HG03196 (cell line): ENCODE measurements around the gene CCDC102A.
A peak's percentile ranks its signal among the peaks of the same experiment; 100 is the strongest.

Experiments used
- ATAC-seq: cut with Tn5 transposase; IDR thresholded peaks from one replicate; pipeline ENCODE4 v1.9.1; 2021; ENCODE audit not compliant: unreplicated experiment

Gene CCDC102A

DNA sequence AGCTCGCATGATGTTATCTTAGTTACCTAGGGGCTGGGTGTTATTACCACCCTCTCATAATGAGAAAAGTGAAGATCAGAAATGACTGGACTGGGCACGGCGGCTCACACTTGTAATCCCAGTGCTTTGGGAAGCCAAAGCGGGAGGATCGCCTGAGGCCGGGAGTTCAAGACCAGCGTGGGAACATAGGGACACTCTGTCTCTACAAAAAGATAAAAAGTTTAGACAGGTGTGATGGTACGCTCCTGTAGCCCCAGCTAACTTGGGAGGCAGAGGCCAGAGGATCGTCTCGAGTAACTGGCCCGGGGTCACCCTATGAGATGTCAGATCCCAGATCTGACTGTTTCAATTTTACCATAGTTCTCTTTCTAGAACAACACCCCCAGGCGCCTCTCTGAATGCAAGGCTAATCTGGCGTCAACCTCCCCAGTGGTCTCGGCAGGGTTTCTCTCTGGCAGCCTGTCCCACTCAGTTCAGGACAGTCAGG lies 1.9 kb upstream of the CCDC102A start:
- no peak for ATAC-seq

DNA sequence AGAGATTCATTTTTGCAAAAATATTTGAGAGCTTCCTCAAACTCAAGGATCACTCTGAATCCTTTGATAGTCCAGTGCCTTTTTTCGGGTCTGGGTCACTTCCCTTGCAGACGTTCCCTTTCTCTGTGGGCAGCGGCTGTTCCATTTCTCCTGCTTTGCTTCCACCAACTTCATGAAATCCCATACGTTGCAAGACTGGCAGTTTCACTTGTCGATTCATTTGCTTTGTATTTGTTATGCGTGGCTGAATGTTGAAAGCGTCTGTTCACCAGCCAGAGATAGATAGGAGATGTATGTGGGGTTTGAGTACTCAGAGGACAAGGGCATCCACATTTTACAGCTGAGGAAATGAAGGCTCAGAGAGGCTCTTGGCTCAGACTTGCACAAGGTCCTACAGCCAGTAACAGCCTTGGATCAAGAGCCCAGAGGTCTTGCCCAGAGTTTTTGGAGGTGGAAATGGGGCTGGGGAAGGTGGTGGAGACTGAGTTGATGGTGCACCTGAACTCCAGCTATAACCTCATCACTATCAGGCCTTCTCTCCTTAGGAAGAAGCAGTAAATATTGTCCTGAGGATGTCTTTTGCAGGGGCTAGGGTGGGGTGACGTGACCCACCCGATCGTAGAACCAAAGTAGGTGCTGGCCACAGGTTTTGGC lies 1.3 kb upstream of the CCDC102A start:
- no peak for ATAC-seq

DNA sequence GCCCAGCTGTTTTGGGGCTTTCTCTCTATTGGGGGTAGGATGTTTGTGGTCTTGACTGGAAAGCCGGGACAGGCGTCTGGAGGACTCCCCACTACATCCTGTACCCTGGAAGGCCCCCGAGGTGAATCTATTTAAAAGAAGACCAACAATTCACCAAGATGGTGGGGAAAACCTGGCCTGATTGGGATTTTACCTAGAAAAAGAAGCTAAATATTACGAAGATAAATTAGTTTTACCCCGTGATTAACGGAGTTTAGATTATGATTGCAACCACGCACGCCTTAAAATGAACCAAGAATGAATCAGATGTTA lies 779 bp upstream of the CCDC102A start:
- ATAC-seq = no peak

DNA sequence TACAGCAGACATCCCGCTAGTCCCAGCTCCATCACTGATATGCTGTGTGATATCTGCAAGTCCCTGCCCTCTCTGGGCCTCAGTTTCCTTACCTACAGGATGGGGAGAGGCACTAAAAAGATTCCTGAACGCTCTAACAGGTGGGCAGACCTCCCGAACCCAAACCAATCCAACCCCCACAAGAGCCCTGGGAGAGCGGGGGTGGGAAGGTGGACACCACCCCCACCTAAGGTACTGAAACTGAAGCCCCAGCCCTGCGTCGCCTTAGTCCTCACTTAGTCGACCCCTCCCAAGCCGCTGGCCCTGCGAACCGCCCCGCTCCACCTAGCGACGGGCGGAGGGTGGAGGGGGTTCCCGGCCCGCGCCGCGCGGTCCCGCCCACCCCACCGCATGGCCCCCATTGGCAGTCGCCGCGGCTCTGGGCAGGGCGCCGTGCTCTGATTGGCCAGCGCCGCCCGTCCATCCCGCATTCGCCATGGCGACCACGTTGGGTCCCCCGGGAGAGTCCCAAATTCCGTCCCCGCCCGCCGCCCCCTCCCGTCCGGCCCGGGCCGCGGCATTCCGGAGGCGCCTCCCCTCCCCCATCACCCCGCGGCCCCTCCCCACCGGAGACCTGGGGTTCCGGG lies 578 bp downstream of the CCDC102A start:
- ATAC-seq = peak; percentile 58

DNA sequence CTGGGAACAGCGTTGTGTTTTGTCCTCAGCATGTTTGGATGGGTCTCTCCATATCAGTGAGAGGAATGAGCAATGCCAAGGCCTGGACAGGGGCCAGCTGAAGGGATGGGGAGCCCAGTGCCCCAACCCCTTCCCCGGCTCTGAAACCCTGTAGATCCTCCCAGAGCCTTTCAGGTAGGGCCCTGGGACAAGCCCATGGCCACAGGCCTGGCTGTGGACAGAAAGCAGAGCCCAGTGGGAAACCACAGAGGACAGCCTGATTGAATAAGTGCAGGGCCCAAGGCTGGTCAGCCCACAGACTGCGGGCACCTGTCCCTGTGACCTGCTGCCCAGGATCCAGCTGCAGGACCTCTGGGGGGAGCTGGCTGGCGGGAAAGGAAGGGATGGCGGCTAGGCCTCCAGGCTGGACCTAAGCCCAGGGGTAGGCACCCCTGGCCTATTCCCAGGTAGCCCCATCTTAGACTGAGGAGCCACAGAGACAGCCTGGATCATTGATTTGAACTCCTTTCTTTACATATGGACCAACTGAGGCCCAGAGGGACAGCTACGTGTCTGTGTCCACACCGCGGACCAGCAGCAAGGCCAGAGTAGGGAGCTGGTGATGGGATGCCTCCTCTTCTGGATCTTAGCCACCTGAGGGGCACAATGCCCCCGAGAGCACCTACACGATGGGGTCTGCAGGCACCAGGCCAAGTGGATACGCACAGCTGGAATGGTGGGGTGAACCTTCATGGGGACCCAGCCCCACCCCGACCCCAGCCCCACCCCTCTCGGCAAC lies 1.3 kb downstream of the CCDC102A start:
- no peak for ATAC-seq

DNA sequence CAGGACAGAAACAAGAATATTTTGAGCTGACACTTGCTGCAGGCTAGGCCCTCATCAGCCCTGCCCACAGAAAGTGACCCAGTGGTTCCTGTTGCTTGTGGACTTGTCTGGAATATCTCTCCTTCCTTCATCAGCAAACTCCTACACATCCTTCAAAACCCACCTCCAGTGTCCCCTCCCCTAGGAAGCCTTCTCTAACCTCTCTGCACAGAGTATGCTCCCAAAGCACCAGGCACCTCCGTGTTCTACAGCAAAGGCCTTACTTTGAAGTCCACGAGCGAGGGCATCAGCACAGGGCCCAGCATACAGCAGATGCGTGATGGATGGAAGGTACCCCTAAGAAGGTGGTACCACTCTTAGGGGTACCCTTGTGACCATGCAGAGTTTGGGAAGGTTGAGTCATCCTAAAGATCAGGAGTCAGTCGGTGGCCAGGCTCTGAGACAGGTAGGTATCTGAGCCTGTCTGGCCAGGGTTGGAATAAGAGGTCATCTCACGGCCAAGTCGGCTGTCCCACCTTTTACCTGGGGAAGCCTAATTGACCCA lies 2.0 kb downstream of the CCDC102A start:
- no peak for ATAC-seq

DNA sequence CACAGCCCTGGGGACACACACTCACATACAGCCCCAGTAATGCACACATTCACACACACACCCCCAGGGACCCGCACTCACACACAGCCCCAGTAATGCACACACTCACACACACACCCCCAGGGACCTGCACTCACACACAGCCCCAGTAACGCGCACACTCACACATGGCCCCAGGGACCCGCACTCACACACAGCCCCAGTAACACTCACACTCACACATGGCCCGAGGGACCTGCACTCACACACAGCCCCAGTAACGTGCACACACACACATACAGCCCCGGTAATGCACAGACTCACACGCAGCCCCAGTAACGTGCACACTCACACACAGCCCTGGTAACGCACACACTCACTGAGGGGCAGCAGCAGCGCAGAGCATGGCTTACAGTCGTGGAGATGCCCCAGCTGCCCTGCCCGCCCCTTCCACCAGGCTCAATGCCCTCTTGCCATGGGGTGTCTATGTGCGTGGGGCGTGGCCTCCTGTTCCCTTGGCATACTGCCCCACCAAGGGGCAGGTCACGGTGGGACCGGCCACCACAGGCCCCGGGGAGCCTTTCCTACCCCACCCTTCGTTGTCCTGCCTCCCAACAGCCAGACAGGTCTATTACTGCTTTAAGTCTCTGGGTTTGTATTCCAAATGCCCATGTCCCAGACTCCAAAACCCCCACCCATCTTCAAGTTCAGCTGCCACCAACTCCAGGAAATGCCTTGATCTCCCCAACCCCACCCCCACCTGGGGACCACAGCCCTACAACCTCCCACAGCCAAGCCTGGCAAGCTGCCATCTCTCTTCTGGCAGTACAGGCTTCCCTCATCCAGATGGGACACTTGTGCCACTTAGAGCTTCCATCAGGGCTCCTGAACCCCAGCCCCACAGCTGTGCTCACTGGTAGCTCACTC lies 2.7 kb downstream of the CCDC102A start:
- no peak for ATAC-seq

DNA sequence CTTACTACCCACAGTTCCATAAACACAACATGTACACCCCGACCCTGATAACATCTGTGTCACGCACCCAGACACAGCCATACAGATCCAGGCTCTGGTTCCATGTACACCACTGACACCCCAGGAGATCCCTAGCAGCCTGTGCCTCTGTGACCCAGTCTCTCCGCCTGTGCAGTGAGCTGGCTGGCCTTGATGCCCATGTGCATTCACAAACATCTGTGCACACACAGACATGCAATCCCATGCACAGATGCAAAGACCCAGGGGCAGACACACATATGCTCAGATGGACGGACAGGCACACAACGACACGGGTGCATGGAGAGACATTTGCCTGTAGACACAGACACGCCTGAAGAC lies 4.1 kb downstream of the CCDC102A start:
- ATAC-seq = no peak

DNA sequence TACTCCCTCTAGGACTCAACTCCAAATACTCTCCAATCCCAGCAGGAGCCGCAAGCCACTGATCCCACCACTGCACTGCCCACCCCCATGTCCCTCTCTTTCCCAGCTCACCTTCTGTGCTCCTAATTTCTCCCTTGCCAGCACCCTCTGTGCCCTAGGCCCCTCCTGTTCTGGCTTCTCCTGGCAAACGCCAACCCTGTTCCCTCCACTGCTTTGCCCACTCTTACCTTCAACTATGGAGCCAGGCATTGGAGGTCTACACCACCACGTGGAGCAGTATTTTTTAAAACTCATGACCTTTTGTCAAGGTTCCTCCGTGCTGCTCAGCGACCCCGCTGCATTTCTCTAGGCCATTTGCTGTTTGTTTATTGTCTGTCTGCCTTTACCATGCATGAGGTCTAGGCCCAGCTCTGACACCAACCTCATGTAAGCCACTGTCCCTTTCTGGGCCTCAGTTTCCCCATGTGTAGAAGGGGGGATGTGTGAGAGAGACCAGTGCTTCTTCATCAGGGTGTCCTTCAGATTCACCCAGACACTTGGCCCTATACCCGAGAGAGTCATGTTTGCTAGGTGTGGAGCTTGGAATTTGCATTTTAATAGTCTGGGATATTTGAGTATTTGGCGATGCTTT lies 4.6 kb downstream of the CCDC102A start:
- no peak for ATAC-seq

DNA sequence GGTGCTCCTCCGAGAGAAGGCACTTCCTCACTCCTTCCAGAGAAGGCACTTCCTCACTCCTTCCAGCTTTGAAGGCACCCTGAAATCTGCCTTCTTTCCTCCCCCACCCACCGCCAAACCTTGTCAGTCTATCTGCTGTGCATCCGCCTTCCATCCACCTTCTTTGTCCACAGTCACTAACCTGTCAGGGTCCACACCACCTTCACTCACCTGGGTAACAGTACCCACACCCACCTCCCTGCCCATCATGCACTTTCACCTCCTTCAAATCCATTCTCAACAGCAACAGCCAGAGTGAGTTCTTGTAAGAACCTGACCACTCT lies 5.2 kb downstream of the CCDC102A start:
- no peak for ATAC-seq

DNA sequence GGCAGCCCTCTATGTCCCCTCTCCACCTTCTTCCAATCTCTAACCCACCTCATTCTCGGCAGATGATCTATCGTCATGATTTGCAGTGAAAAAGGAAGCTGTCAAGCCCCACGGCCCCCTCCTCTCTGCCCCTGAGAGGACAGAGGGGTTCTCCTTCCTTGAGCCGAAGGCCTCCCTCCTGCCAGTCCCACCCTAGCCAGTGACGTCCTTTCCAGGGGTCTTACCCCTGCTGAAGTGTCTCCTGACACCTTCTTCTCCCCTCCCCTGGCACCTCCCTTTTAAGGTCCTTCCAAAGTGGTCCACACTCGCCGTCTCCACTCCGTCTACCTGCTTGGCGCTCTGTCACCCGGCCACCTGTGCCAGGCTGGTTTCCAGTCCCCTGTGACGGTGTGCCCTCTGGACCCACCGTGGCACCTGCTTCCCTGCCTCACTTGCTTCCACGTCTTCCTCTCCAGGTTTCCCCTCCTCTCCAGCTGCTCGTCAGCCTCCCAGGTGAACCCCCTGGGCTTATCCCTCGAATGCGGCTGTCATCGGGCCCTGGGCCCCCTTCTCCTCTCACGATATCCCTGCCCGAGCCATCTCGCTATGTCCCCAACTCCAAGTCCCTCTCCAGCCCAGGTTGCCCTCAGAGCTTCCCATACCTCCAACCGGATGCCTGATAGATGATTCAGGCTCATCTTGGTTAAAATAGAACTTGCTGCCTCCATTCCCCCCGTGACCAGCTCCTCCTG lies 5.7 kb downstream of the CCDC102A start:
- ATAC-seq = no peak

DNA sequence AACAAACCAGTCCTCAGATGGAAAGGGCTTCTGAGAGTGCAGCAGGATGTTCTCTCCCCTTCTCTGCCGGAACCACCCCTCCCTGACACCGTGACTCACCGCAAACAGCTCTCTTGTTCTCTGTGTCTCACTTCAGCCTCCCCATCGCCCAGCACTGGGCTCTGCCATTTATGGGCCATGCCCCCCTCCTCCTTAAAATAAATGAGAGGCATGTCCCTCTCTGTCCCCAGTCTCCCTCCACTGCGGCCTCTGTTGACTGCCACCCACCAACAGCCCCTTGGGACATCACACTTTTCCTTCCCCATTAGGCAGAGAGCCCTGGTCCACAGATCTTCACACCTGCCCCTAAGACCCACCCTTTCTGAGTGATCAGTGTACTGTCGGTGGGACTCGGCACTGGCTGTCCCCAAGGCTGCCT lies 6.3 kb downstream of the CCDC102A start:
- peak; percentile 57 for ATAC-seq

DNA sequence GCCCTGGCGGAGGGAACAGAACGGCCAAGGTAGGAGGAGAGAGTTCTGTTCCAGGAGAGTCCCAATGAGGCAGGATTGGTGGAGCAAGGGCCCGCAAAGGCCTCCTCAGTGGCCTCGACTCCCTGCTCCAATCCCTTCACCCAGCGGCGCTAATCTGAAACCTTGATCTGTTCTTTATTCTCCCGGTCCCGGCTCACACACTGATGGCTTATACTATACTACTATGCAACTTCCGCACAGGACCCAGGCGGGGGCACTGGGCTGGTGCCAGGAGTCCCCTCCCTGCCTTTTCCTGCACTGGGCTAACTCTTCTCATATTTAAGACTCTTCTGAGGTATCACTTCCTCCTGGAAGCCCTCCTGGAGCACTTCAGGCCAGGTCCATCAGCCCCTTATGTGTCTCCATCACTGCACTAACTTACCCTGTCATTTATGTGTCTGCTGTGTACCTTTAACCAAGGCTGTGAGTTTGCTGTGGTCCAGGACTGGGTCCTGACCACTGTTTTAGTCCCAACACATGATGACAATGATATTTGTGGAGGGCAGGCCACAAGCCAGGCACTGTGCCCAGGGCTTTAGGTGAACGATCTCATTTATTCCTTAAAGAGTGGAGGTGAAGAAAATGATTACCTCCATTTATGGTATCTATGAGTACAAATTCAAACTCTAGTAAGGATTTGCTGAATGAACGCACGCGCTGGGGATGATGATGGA lies 6.8 kb downstream of the CCDC102A start:
- ATAC-seq = no peak

DNA sequence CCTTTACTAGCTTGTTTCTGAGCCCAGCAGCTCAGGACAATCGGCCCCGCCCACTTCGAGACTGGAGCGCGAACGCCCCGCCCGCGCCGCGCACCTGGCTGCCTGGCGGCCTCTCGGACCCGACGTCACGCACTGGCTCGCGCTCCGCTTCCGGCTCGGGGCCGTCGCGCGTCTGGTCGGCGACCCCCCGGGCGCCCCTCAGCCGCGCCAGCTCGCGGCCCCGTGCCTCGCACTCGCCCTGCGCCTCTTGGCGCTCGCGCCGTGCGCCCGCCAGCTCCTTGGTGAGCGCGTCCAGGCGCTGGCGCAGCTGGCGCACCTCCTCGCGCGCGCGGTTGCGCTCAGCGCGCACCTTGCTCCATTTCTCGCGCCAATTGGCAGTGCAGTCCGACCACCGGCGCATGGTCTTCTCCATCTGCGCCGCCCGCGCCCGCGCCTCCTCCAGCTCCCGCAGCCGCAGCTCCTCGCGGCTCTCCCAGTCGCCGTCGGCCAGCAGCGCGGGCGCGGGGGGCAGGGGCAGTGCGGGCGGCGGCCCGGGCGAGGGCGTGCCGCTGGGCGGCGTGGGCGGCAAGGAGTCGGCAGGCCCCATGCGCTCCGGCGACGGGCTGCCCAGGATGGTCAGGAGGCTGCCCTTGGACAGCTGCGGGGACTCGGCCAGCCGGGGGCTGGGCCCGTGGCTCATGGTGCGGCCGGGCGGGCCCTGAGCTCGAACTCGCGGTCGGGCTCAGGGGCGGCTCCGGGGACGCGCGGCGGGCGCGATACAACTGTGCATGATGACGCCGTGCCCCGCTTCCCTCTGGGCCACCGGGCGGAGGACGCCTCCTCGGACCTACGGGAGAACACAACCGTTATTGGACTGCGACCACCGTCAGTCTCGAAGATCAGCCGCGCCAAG lies 7.6 kb downstream of the CCDC102A start:
- no peak for ATAC-seq

DNA sequence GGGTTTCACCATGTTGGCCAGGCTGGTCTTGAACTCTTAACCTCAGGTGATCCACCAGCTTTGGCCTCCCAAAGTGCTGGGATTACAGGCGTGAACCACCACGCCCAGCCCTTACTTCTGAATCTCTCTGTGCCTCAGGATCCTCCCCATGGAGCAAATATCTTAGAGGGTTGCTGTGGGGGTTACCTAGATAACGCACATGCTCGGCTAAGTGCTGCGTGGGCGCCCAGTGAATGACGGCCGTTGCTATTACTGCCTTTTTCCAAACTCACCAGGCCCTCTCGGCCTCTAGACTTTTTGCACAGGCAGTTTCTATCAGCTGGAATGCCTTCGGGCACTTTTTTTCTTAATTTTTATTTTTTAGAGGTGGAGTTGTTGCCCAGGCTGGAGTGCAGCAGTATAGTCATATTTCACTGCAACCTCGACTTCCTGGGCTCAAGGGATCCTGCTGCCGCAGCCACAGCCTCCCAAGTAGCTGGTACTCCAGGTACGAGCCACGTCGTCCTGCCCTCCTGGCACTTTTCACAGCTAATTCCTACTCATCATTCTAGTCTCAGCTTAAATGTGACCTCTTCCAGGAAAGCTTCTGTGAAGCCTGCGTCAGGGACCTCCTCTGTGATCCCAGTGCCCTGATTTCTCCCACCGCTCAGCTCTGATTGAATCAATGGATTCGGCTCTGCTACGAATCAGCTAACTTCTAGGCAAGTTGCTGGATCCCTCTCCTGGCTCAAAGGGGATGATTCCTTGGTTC lies 8.6 kb downstream of the CCDC102A start:
- no peak for ATAC-seq

DNA sequence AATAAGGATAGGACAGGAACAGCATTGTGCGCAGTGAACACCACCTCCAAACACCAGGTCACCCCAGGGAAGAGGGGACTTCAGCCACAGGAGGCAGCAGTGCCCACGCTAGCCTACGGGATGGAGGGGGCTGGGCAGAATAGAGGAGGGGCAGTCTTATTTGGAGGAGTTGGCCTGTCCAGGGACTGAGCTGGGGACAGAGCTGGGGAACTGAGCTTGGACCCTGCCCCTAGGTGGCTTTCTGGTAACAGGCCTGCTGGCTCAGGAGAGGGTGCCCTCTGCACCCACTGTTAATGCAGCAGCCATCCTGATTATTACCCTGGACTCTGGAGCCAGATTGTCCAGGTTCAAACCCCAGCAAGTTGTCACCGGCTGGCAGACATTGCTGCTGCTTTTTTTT lies 9.3 kb downstream of the CCDC102A start:
- ATAC-seq = no peak

DNA sequence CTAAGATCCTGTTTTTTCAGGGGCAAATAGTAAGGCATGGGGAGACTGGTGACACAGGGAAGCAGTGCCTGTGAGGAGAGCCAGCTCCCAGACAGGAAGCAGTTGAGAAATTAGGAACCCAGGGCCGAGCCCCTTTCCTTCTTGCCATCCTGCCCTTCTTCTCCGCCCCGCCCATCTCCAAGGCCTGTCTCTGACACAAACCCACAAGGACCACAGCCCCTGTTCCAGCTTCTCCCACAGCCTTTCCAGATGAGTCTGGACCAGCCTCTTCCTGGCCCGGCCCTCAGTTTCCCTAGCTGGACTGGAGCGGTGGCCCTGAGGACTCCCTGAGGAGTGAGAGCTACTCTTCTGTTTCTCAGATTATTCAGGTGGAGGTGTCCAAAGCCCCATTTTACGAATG lies 9.9 kb downstream of the CCDC102A start:
- ATAC-seq = no peak

DNA sequence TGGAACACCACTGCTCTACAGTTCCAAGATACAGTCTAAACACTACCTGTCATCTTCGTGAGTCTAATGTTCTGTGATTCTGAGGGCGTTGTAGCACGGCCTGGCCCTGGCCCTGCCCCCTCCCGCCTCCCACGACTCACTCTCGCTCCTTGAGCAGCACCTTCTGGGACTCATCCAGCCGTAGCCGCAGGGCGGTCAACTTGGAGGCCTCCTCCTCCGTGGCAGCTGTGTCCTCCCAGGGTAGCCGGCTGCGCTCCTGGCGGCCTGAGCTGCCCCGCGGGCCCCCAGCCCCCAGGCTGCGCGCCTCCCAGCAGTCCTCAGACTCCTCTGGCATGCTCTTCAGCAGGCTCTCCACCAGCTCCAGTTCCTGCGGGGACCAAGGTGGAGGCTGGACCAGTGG lies 10.6 kb downstream of the CCDC102A start:
- ATAC-seq = no peak
